SK-N-SH (cell line): ENCODE data around the gene CEL. TPM values are rescaled to one million over a fixed set of nuclear protein-coding genes. Genes with fewer than 3 reads are reported as not detected.

Experiments used
- CTCF ChIA-PET: fragments of 300-600, 350-600 bp; formaldehyde crosslinking; extraction: SDS; loops from one replicate; lab custom pipeline; 2021; lab: Yijun Ruan, JAX
- POLR2A ChIA-PET: fragments of 350-600 bp; sonication (Branson Sonifier 250); formaldehyde crosslinking; extraction: SDS; loops from one replicate; lab custom pipeline; 2020; ENCODE audit warnings: antibody characterized with exemption, inconsistent platforms; lab: Yijun Ruan, JAX
- DNase-seq: peaks from one replicate; pipeline ENCODE4 v3.0.0; 2012
- H2AFZ ChIP-seq: fragments of 200-600 bp; sonication (generic); 2 replicates; pipeline ENCODE4 v1.8.1; 2016; ENCODE audit warnings: antibody characterized with exemption, mild to moderate bottlenecking, low read depth
- H3F3A ChIP-seq: fragments of 200-600 bp; sonication (generic); replicated peaks from 2 replicates; pipeline ENCODE3; 2016; ENCODE audit warnings: antibody characterized with exemption, mild to moderate bottlenecking; ENCODE audit not compliant: insufficient read depth
- H3K27ac ChIP-seq, 2 experiments: fragments of 200-500 bp in 1 of 2; fragments of 200-600 bp in 1 of 2; sonication (Bioruptor generic) in 1 of 2; sonication (generic), shearing (Covaris generic) in 1 of 2; 2 replicates each; pipeline versions ENCODE4 v1.5.1 to v1.6.1; 2014 to 2016; ENCODE audit warnings: low read depth in 2 of 2, inconsistent platforms in 1 of 2, low read length in 1 of 2, mild to moderate bottlenecking in 1 of 2, mixed read lengths in 1 of 2
- H3K27me3 ChIP-seq: fragments of 200-600 bp; sonication (generic), shearing (Covaris generic); 2 replicates; pipeline ENCODE4 v1.6.1; 2016; ENCODE audit warnings: mixed run types; ENCODE audit not compliant: insufficient read depth
- H3K36me3 ChIP-seq, 2 experiments: fragments of 200-500 bp in 1 of 2; fragments of 200-600 bp in 1 of 2; sonication (Bioruptor generic) in 1 of 2; sonication (generic) in 1 of 2; replicated peaks in 1 of 2; 2 replicates each; pipeline versions ENCODE3 to v1.5.1; 2014 to 2016; ENCODE audit warnings: low read length in 1 of 2, mild to moderate bottlenecking in 1 of 2; ENCODE audit not compliant: insufficient read depth in 2 of 2, control insufficient read depth in 1 of 2
- H3K4me1 ChIP-seq, 2 experiments: fragments of 200-500 bp in 1 of 2; fragments of 200-600 bp in 1 of 2; sonication (Bioruptor generic) in 1 of 2; sonication (generic), shearing (Covaris generic) in 1 of 2; 2 replicates each; pipeline versions ENCODE4 v1.5.1 to v1.6.1; 2014 to 2016; ENCODE audit warnings: low read depth in 1 of 2, low read length in 1 of 2, mixed run types in 1 of 2; ENCODE audit not compliant: insufficient read depth in 2 of 2, control insufficient read depth in 1 of 2
- H3K4me2 ChIP-seq: fragments of 200-600 bp; sonication (generic), shearing (Covaris generic); 2 replicates; pipeline ENCODE4 v1.6.1; 2017; ENCODE audit warnings: mixed run types
- H3K4me3 ChIP-seq, 2 experiments: fragments of 200-500 bp in 1 of 2; fragments of 200-600 bp in 1 of 2; sonication (Bioruptor generic) in 1 of 2; sonication (generic), shearing (Covaris generic) in 1 of 2; 2 replicates each; pipeline versions ENCODE4 v1.5.1 to v1.8.1; 2014 to 2016; ENCODE audit warnings: low read depth in 2 of 2, inconsistent platforms in 1 of 2, low read length in 1 of 2, mild to moderate bottlenecking in 1 of 2, mixed read lengths in 1 of 2, moderate library complexity in 1 of 2
- H3K79me2 ChIP-seq: fragments of 200-600 bp; sonication (generic); 2 replicates; pipeline ENCODE4 v1.8.1; 2017; ENCODE audit warnings: mild to moderate bottlenecking; ENCODE audit not compliant: insufficient read depth
- H3K9ac ChIP-seq: fragments of 200-600 bp; sonication (generic); 2 replicates; pipeline ENCODE4 v1.6.1; 2017; ENCODE audit warnings: mixed run types
- H3K9me2 ChIP-seq: fragments of 200-600 bp; sonication (generic); 2 replicates; pipeline ENCODE4 v1.6.1; 2017; ENCODE audit warnings: mixed run types
- H3K9me3 ChIP-seq: fragments of 200-600 bp; sonication (generic); 2 replicates; pipeline ENCODE4 v1.6.1; 2017; ENCODE audit warnings: mixed run types, mild to moderate bottlenecking, moderate library complexity
- H4K20me1 ChIP-seq: fragments of 200-600 bp; sonication (generic); 2 replicates; pipeline ENCODE4 v1.6.1; 2017; ENCODE audit warnings: mild to moderate bottlenecking, mixed run types; ENCODE audit not compliant: insufficient read depth
- CHD2 ChIP-seq: fragments of 150-350 bp; IDR thresholded peaks from 2 replicates; pipeline ENCODE4 v1.6.1; 2018; ENCODE audit warnings: low read length; ENCODE audit not compliant: partially characterized antibody
- ELF1 ChIP-seq: IDR thresholded peaks from 2 replicates; pipeline ENCODE4 v1.4.0; 2012
- EP300 ChIP-seq, 2 experiments: IDR thresholded peaks; 2 replicates each; pipeline versions ENCODE4 v1.4.0 to v1.6.1; 2012; ENCODE audit warnings: borderline replicate concordance in 1 of 2, low read depth in 1 of 2, low read length in 1 of 2
- EZH2phosphoT487 ChIP-seq: fragments of 200-600 bp; sonication (generic); IDR thresholded peaks from 2 replicates; pipeline ENCODE4 v1.6.1; 2017; ENCODE audit warnings: low read depth, mixed run types, mild to moderate bottlenecking, antibody characterized with exemption, moderate library complexity, borderline replicate concordance
- FOXM1 ChIP-seq: IDR thresholded peaks from 2 replicates; pipeline ENCODE4 v1.4.0; 2012; ENCODE audit warnings: low read depth, mild to moderate bottlenecking
- JUND ChIP-seq: IDR thresholded peaks from 2 replicates; pipeline ENCODE4 v1.4.0; 2012
- MEF2A ChIP-seq: IDR thresholded peaks from 2 replicates; pipeline ENCODE4 v1.4.0; 2012; ENCODE audit warnings: low read depth, borderline replicate concordance
- NFIC ChIP-seq: IDR thresholded peaks from 2 replicates; pipeline ENCODE4 v1.4.0; 2012; ENCODE audit warnings: borderline replicate concordance
- POLR2AphosphoS5 ChIP-seq: IDR thresholded peaks from 2 replicates; pipeline ENCODE4 v1.6.1; 2012; ENCODE audit warnings: low read depth, low read length
- RCOR1 ChIP-seq: fragments of 150-350 bp; IDR thresholded peaks from 2 replicates; pipeline ENCODE4 v1.6.1; 2017; ENCODE audit warnings: antibody characterized with exemption, low read length
- SMC3 ChIP-seq: IDR thresholded peaks from 2 replicates; pipeline ENCODE4 v1.6.1; 2012; ENCODE audit warnings: low read depth, low read length, improper control_type of control experiment
- TCF12 ChIP-seq: IDR thresholded peaks from 2 replicates; pipeline ENCODE4 v1.4.0; 2012
- YY1 ChIP-seq: IDR thresholded peaks from 2 replicates; pipeline ENCODE4 v1.4.0; 2012; ENCODE audit warnings: low read depth, mild to moderate bottlenecking
- WGBS: methylation state at CpG from one replicate; pipeline ENCODE4 v1.1.6; 2017; ENCODE audit warnings: low lambda C conversion rate; 5-methylcytosine and 5-hydroxymethylcytosine counted together
- polyA plus RNA-seq, 3 experiments: library from polyadenylated mRNA; depleted of rRNA; stranded (reverse); fragments of >200 nt; gene quantifications; 2 replicates each; pipeline ENCODE4 v1.2.3, GENCODE V29; 2012
- TF ChIP-seq, protein P1 (sequence below): fragments of 150-350 bp; IDR thresholded peaks from 2 replicates; pipeline ENCODE4 v1.6.1; 2017; ENCODE audit warnings: antibody characterized with exemption, low read length, low read depth, borderline replicate concordance
- TF ChIP-seq, protein P2 (sequence below): fragments of 200-600 bp; sonication (generic); IDR thresholded peaks from 2 replicates; pipeline ENCODE4 v1.6.1; 2017; ENCODE audit warnings: antibody characterized with exemption, mild to moderate bottlenecking, moderate library complexity
- TF ChIP-seq, protein P3 (sequence below): fragments of 150-350 bp; IDR thresholded peaks from 2 replicates; pipeline ENCODE4 v1.6.1; 2016; ENCODE audit warnings: mild to moderate bottlenecking, low read depth, low read length
- TF ChIP-seq, protein P4 (sequence below): IDR thresholded peaks from 2 replicates; pipeline ENCODE4 v1.4.0; 2012; ENCODE audit warnings: low read depth, borderline replicate concordance
- TF ChIP-seq, protein P5 (sequence below): IDR thresholded peaks from 2 replicates; pipeline ENCODE4 v1.4.0; 2012; ENCODE audit warnings: low read depth, borderline replicate concordance
- TF ChIP-seq, protein P6 (sequence below): IDR thresholded peaks from 2 replicates; pipeline ENCODE4; 2012

CEL gene
- polyA plus RNA-seq, 1 of the 3 experiments (the other 2 are of a cell fraction) = 0.87 TPM

DNA sequence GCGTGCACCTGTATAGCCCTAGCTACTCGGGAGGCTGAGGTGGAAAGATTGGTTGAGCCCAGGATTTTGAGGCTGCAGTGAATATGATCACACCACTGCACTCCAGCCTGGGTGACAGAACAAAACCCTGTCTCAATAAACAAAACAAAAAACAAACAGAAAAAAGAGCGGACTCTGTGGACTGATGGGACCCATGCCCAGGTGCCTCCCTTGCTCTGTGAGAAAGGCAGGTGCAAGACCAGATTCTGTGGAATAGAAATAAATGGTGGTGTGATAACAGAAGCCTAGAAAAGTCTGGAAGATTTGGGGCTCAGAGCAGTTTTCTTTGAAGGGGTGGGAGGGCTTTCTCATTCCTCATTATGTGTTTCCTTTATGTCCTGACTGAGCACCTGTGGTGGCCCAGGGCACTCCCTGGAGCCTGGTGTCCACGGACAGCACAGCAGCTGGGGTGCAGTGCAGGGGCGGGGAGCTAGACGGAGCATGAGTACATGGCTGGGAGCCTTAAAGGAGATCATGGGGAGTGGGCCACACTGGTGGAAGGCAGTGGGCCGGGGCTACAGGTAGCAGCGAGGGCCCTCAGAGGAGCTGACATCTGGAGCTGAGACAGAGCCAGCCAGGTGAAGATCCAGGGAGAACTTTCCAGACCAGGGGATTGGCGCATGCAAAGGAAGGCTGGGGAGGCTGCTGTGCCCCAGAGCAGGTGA, 15.4 kb upstream of the CEL start:
- CTCF ChIA-PET = no interaction called here
- no peak for DNase-seq
- Histone ChIP-seq H3K4me1 (no peaks in the 10 kb centered on the region), H2AFZ (no peak overlapping the region), H3K4me3 (no peak overlapping the region), H3K9ac (no peak overlapping the region), H3F3A (no peaks in the 10 kb centered on the region), H3K36me3 (peaks cover 24 to 65% of the 10 kb centered on the region in 2 experiments), H3K79me2 (peaks cover 8% of the 10 kb centered on the region; the same call in 1 of the 2 replicates), H3K4me2 (no peak overlapping the region), H4K20me1 (peaks cover 6% of the 10 kb centered on the region), H3K9me3 (no peaks in the 10 kb centered on the region), H3K27me3 (no peaks in the 10 kb centered on the region), H3K9me2 (no peaks in the 10 kb centered on the region), H3K27ac (no peak overlapping the region)
- TF ChIP-seq FOXM1 = no peak
- TF ChIP-seq MEF2A = no peak
- TF ChIP-seq JUND = no peak
- POLR2A ChIA-PET = no interaction called here
- 100% methylated on average over 9 of the region's 9 CpGs for WGBS

DNA sequence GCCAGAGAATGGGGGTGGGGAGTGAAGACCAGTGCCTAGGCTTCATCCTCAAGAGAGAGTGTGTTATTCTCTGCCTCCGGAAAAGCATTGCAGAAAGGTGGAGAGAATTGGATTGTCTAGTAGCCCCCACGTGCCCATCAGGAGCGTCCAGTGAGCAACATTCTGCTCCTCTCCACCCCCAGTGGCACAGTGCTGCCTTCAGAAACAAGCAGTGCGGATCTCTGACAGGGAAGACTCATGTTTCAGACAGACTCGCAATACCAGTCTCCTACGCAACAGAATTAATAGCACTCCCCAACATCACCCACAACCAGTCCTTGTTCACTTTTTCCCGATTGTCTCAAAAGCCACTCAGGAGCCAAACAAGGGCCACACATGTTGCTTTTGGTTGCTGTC, 14.9 kb upstream of the CEL start:
- Histone ChIP-seq H3F3A (no peaks in the 10 kb centered on the region), H3K27ac (no peak overlapping the region), H2AFZ (no peak overlapping the region), H3K4me3 (no peak overlapping the region), H3K79me2 (peaks cover 3% of the 10 kb centered on the region; the same call in 1 of the 2 replicates), H4K20me1 (peaks cover 4% of the 10 kb centered on the region; the same call in 1 of the 2 replicates), H3K9me2 (no peaks in the 10 kb centered on the region), H3K4me2 (no peak overlapping the region), H3K27me3 (no peaks in the 10 kb centered on the region), H3K9ac (no peak overlapping the region), H3K4me1 (no peaks in the 10 kb centered on the region), H3K36me3 (peaks cover 20 to 68% of the 10 kb centered on the region in 2 experiments), H3K9me3 (no peaks in the 10 kb centered on the region)
- DNase-seq = no peak
- CTCF ChIA-PET = interaction anchor here (2.3 kb wide), 1 partner anchor 100 kb away, joined by 9 read pairs; no protein-coding TSS in a partner anchor
- POLR2A ChIA-PET = no interaction called here
- no peak for TF ChIP-seq NFIC
- TF ChIP-seq, protein P1, sequence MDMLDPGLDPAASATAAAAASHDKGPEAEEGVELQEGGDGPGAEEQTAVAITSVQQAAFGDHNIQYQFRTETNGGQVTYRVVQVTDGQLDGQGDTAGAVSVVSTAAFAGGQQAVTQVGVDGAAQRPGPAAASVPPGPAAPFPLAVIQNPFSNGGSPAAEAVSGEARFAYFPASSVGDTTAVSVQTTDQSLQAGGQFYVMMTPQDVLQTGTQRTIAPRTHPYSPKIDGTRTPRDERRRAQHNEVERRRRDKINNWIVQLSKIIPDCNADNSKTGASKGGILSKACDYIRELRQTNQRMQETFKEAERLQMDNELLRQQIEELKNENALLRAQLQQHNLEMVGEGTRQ = no peak
- TF ChIP-seq EP300 (IDR thresholded peaks at IDR 0.05; ENCODE audit: borderline replicate concordance in 1 of 2, low read depth in 1 of 2, low read length in 1 of 2) = no peak
- no peak for TF ChIP-seq SMC3
- TF ChIP-seq YY1 = no peak
- TF ChIP-seq EZH2phosphoT487 = no peak
- TF ChIP-seq CHD2 = no peak
- TF ChIP-seq, protein P2, sequence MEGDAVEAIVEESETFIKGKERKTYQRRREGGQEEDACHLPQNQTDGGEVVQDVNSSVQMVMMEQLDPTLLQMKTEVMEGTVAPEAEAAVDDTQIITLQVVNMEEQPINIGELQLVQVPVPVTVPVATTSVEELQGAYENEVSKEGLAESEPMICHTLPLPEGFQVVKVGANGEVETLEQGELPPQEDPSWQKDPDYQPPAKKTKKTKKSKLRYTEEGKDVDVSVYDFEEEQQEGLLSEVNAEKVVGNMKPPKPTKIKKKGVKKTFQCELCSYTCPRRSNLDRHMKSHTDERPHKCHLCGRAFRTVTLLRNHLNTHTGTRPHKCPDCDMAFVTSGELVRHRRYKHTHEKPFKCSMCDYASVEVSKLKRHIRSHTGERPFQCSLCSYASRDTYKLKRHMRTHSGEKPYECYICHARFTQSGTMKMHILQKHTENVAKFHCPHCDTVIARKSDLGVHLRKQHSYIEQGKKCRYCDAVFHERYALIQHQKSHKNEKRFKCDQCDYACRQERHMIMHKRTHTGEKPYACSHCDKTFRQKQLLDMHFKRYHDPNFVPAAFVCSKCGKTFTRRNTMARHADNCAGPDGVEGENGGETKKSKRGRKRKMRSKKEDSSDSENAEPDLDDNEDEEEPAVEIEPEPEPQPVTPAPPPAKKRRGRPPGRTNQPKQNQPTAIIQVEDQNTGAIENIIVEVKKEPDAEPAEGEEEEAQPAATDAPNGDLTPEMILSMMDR = no peak
- TF ChIP-seq JUND = no peak
- TF ChIP-seq TCF12 = no peak
- TF ChIP-seq RCOR1 = no peak
- TF ChIP-seq, protein P3, sequence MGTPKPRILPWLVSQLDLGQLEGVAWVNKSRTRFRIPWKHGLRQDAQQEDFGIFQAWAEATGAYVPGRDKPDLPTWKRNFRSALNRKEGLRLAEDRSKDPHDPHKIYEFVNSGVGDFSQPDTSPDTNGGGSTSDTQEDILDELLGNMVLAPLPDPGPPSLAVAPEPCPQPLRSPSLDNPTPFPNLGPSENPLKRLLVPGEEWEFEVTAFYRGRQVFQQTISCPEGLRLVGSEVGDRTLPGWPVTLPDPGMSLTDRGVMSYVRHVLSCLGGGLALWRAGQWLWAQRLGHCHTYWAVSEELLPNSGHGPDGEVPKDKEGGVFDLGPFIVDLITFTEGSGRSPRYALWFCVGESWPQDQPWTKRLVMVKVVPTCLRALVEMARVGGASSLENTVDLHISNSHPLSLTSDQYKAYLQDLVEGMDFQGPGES = no peak
- TF ChIP-seq, protein P4, sequence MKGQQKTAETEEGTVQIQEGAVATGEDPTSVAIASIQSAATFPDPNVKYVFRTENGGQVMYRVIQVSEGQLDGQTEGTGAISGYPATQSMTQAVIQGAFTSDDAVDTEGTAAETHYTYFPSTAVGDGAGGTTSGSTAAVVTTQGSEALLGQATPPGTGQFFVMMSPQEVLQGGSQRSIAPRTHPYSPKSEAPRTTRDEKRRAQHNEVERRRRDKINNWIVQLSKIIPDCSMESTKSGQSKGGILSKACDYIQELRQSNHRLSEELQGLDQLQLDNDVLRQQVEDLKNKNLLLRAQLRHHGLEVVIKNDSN = no peak
- TF ChIP-seq, protein P5, sequence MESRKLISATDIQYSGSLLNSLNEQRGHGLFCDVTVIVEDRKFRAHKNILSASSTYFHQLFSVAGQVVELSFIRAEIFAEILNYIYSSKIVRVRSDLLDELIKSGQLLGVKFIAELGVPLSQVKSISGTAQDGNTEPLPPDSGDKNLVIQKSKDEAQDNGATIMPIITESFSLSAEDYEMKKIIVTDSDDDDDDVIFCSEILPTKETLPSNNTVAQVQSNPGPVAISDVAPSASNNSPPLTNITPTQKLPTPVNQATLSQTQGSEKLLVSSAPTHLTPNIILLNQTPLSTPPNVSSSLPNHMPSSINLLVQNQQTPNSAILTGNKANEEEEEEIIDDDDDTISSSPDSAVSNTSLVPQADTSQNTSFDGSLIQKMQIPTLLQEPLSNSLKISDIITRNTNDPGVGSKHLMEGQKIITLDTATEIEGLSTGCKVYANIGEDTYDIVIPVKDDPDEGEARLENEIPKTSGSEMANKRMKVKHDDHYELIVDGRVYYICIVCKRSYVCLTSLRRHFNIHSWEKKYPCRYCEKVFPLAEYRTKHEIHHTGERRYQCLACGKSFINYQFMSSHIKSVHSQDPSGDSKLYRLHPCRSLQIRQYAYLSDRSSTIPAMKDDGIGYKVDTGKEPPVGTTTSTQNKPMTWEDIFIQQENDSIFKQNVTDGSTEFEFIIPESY = no peak
- no peak for TF ChIP-seq POLR2AphosphoS5
- TF ChIP-seq ELF1 = no peak
- TF ChIP-seq, protein P6, sequence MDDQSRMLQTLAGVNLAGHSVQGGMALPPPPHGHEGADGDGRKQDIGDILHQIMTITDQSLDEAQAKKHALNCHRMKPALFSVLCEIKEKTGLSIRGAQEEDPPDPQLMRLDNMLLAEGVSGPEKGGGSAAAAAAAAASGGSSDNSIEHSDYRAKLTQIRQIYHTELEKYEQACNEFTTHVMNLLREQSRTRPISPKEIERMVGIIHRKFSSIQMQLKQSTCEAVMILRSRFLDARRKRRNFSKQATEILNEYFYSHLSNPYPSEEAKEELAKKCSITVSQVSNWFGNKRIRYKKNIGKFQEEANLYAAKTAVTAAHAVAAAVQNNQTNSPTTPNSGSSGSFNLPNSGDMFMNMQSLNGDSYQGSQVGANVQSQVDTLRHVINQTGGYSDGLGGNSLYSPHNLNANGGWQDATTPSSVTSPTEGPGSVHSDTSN = no peak
- WGBS = 98% methylated on average over 7 of the region's 7 CpGs
